GM15510 (cell line): Measurements from ENCODE around the gene FBXO42.

Source experiments
- POLR2A ChIP-seq: IDR thresholded peaks from 3 replicates; pipeline ENCODE4 v1.6.1; 2011; ENCODE audit warnings: borderline replicate concordance; ENCODE audit not compliant: insufficient read length; ENCODE audit errors: extremely low read depth

The FBXO42 gene

GRCh38 chr1:16352842-16353535 lies 709 bp upstream of the FBXO42 start:
- no peak for TF ChIP-seq POLR2A

- no peak for TF ChIP-seq POLR2A
Measured at GRCh38 chr1:16351456-16351993, 755 bp downstream of the FBXO42 start.

GRCh38 chr1:16349847-16350406 lies 2.4 kb downstream of the FBXO42 start:
- TF ChIP-seq POLR2A: no peak

- no peak for TF ChIP-seq POLR2A
Measured at GRCh38 chr1:16348414-16349182, 3.7 kb downstream of the FBXO42 start.

GRCh38 chr1:16342331-16343062 lies 9.8 kb downstream of the FBXO42 start:
- no peak for TF ChIP-seq POLR2A

- TF ChIP-seq POLR2A: no peak
Measured at GRCh38 chr1:16340673-16341072, 11.6 kb downstream of the FBXO42 start.

GRCh38 chr1:16338961-16339360 lies 13.3 kb downstream of the FBXO42 start:
- no peak for TF ChIP-seq POLR2A

GRCh38 chr1:16334655-16335340 lies 17.5 kb downstream of the FBXO42 start:
- no peak for TF ChIP-seq POLR2A

GRCh38 chr1:16326833-16327404 lies 25.4 kb downstream of the FBXO42 start:
- no peak for TF ChIP-seq POLR2A

- no peak for TF ChIP-seq POLR2A
Measured at GRCh38 chr1:16324456-16324890, 27.8 kb downstream of the FBXO42 start.

- TF ChIP-seq POLR2A: no peak
Measured at GRCh38 chr1:16321176-16321867, 31.0 kb downstream of the FBXO42 start.

GRCh38 chr1:16318555-16318954 lies 33.7 kb downstream of the FBXO42 start:
- TF ChIP-seq POLR2A: no peak

- no peak for TF ChIP-seq POLR2A
Measured at GRCh38 chr1:16315437-16315836, 36.8 kb downstream of the FBXO42 start.
